Liver (tissue), 3 donors: ENCODE data around the gene NDUFB11.

Experiments
- ATF3 ChIP-seq: IDR thresholded peaks from 2 replicates; pipeline ENCODE4 v1.6.1; 2016; ENCODE audit warnings: antibody characterized with exemption
- CTCF ChIP-seq: fragments of 150-350 bp; IDR thresholded peaks from 2 replicates; pipeline ENCODE4 v1.5.1; 2017; ENCODE audit warnings: improper control_type of control experiment, low read depth, low read length; ENCODE audit not compliant: missing input control
- MAX ChIP-seq: IDR thresholded peaks from 2 replicates; pipeline ENCODE4 v1.6.1; 2016; ENCODE audit warnings: antibody characterized with exemption
- REST ChIP-seq: IDR thresholded peaks from 2 replicates; pipeline ENCODE4 v1.6.1; 2016; ENCODE audit warnings: antibody characterized with exemption, mild to moderate bottlenecking
- RXRA ChIP-seq, 2 donors: IDR thresholded peaks; 2 replicates each; pipeline ENCODE4 v1.6.1; 2017 to 2018; ENCODE audit warnings: antibody characterized with exemption in 2 of 2, mild to moderate bottlenecking in 1 of 2
- TAF1 ChIP-seq: conservative IDR thresholded peaks from 2 replicates; pipeline ENCODE4 v1.6.1; 2016; ENCODE audit warnings: antibody characterized with exemption, mild to moderate bottlenecking
- donor health status: healthy.
- donor health status: healthy.

- peak; percentile 83 for TF ChIP-seq MAX
- no peak for TF ChIP-seq CTCF
- no peak for TF ChIP-seq ATF3
- TF ChIP-seq TAF1, result peak; percentile 59
- TF ChIP-seq RXRA (IDR thresholded peaks at IDR 0.05), result peak in 1 of 2 donors; percentile 14
- TF ChIP-seq REST, result peak; percentile 40
Observed at GRCh38 chrX:47190445-47191269, 46.2 kb upstream of the NDUFB11 start.
